Body of pancreas (tissue), 4 donors: ENCODE results near the gene REV1. TPM values are rescaled to one million over a fixed set of nuclear protein-coding genes. Genes with fewer than 3 reads are reported as not detected.

ENCODE experiments used
- ATAC-seq: fragments of 150-250 bp; one replicate; pipeline ENCODE4 v1.9.1; 2016
- DNase-seq, 4 donors: peaks; one replicate each; pipeline ENCODE4 v3.0.0-alpha.2; 2019
- H3K27ac ChIP-seq, 4 donors: fragments of 200-600 bp; sonication (generic); 1 replicate in 3 of 4; 2 replicates in 1 of 4; pipeline versions ENCODE4 v1.5.1 to v1.6.1; 2016 to 2019; ENCODE audit warnings: mild to moderate bottlenecking in 1 of 4, mixed read lengths in 1 of 4, moderate library complexity in 1 of 4
- H3K27me3 ChIP-seq, 2 donors: fragments of 200-600 bp; sonication (generic); one replicate each; pipeline ENCODE4 v1.6.0; 2016; ENCODE audit warnings: mild to moderate bottlenecking in 1 of 2
- H3K36me3 ChIP-seq, 2 donors: fragments of 200-600 bp; sonication (generic); replicated peaks in 1 of 2; 2 replicates each; pipeline ENCODE4 v1.5.1; 2016; ENCODE audit warnings: low read depth in 2 of 2; ENCODE audit not compliant: insufficient read depth in 1 of 2
- H3K4me1 ChIP-seq: fragments of 200-600 bp; sonication (generic); one replicate; pipeline ENCODE4 v1.6.0; 2016
- H3K4me3 ChIP-seq, 2 donors: fragments of 200-600 bp; sonication (generic); 1 replicate in 1 of 2; 2 replicates in 1 of 2; pipeline ENCODE4 v1.5.1; 2016 to 2019
- H3K9me3 ChIP-seq, 3 donors: fragments of 200-600 bp; sonication (generic); 1 replicate in 2 of 3; 2 replicates in 1 of 3; pipeline ENCODE4 v1.5.1; 2016
- POLR2A ChIP-seq, 3 donors: fragments of 450-650 bp; IDR thresholded peaks; one replicate each; pipeline ENCODE4 v1.6.1; 2016; ENCODE audit warnings: antibody characterized with exemption in 3 of 3, mild to moderate bottlenecking in 2 of 3
- WGBS, 2 donors: methylation state at CpG; one replicate each; pipeline ENCODE4 v1.1.5; 2017; 5-methylcytosine and 5-hydroxymethylcytosine counted together
- intact Hi-C: fragments of 100-400 bp; cut with DNase I; formaldehyde crosslinking; loops from one replicate; pipeline ENCODE4 v1.15.1; 2023
- total RNA-seq, 2 donors: library from RNA; depleted of rRNA; stranded (reverse); fragments of >200 nt; gene quantifications; one replicate each; pipeline ENCODE4 v1.1.0, GENCODE V29; 2016
- TF ChIP-seq, protein P1 (sequence below), 7 experiments: fragments of 450-650 bp in 4 of 7; fragments of 200-600 bp in 3 of 7; sonication (generic) in 3 of 7; IDR thresholded peaks; one replicate each; pipeline ENCODE4 v1.5.1; 2016 to 2019; ENCODE audit warnings: antibody characterized with exemption in 7 of 7

REV1 gene
- total RNA-seq, 2 donors from 2014 or later: 27.0 to 51.1 TPM

DNA sequence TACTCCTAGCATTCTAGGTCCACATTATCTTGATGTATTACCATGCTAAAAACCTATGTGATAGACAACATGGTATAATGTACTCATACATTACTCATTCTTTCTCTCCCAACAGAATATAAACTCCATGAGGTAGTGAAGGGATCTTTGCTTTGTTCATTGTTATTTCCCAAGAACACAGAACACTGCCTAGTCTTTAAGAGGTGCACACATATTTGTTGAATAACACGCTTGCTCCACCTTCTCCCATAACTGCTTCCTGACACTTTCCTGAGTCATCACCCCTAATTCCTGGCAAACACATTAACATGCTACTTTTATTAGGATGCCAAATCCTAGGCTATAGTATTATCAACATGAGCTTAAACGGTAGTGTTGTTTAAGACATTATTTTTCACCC is 41.3 kb downstream of the REV1 start:
- H3K4me3 ChIP-seq: no peak overlapping the region
- ATAC-seq: no peak
- no peaks in the 10 kb centered on the region for H3K9me3 ChIP-seq
- no peaks in the 10 kb centered on the region for H3K27me3 ChIP-seq
- H3K36me3 ChIP-seq: peaks cover 0 to 3% of the 10 kb centered on the region in 2 donors
- intact Hi-C loops: no loop called here
- no peak for DNase-seq
- no peaks in the 10 kb centered on the region for H3K4me1 ChIP-seq
- TF ChIP-seq POLR2A (IDR thresholded peaks at IDR 0.05): no peak
- TF ChIP-seq, protein P1, sequence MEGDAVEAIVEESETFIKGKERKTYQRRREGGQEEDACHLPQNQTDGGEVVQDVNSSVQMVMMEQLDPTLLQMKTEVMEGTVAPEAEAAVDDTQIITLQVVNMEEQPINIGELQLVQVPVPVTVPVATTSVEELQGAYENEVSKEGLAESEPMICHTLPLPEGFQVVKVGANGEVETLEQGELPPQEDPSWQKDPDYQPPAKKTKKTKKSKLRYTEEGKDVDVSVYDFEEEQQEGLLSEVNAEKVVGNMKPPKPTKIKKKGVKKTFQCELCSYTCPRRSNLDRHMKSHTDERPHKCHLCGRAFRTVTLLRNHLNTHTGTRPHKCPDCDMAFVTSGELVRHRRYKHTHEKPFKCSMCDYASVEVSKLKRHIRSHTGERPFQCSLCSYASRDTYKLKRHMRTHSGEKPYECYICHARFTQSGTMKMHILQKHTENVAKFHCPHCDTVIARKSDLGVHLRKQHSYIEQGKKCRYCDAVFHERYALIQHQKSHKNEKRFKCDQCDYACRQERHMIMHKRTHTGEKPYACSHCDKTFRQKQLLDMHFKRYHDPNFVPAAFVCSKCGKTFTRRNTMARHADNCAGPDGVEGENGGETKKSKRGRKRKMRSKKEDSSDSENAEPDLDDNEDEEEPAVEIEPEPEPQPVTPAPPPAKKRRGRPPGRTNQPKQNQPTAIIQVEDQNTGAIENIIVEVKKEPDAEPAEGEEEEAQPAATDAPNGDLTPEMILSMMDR (IDR thresholded peaks at IDR 0.05): no peak
- H3K27ac ChIP-seq: no peak overlapping the region
- 75 to 83% methylated on average over 2 of the region's 2 CpGs for WGBS, 2 donors

DNA sequence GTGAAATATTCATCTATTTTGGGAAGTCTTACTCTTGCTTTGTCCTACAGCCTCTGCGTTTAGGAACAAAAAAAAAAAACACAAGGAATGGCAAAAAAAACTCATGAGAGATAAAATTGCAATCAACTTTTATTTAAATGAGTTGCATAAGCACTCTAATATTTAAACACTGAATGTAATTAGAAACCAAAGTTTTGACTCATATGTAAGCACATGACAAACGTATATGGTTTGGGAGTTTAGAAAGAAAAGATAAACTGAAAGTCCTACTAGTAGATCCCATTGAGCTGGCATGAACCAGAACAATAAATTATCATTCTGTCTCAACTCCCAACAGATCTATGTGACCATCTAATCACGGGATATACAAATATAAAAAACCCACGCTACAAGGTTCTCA is 44.8 kb downstream of the REV1 start:
- Histone ChIP-seq H3K4me3 (no peak overlapping the region), H3K27me3 (no peaks in the 10 kb centered on the region), H3K9me3 (no peaks in the 10 kb centered on the region), H3K36me3 (peaks cover 0 to 7% of the 10 kb centered on the region in 2 donors), H3K4me1 (no peaks in the 10 kb centered on the region), H3K27ac (no peak overlapping the region)
- no peak for ATAC-seq
- no peak for DNase-seq
- intact Hi-C loops: no loop called here
- WGBS, 2 donors: 57 to 60% methylated on average over 4 of the region's 4 CpGs
- TF ChIP-seq, protein P1 (IDR thresholded peaks at IDR 0.05): no peak
- no peak for TF ChIP-seq POLR2A (IDR thresholded peaks at IDR 0.05)

DNA sequence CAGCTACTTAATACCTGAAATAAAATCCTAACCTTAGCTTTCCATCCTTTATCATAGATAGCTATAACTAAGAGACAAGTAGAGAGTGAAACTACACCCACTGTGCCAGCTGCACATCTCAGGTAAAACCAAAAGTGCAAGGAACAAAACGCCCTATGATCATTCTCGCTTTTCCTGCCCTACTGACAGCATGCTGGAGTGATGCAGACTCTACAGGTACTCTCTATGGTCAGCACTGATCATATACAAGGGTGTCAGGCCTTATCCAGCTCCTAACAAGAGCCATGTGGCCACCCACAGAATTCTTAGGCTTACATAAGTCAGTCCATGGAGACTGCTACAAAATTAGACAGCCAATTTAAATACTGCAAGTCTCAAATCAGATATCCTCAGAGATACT is 45.6 kb downstream of the REV1 start:
- Histone ChIP-seq H3K9me3 (no peaks in the 10 kb centered on the region), H3K4me3 (no peak overlapping the region), H3K36me3 (peaks cover 0 to 8% of the 10 kb centered on the region in 2 donors), H3K27ac (no peak overlapping the region), H3K27me3 (no peaks in the 10 kb centered on the region), H3K4me1 (no peaks in the 10 kb centered on the region)
- DNase-seq: no peak
- ATAC-seq: no peak
- no peak for TF ChIP-seq POLR2A (IDR thresholded peaks at IDR 0.05)
- TF ChIP-seq, protein P1 (IDR thresholded peaks at IDR 0.05): no peak
- intact Hi-C loops: no loop called here
- 72 to 91% methylated on average over 2 of the region's 2 CpGs for WGBS, 2 donors

DNA sequence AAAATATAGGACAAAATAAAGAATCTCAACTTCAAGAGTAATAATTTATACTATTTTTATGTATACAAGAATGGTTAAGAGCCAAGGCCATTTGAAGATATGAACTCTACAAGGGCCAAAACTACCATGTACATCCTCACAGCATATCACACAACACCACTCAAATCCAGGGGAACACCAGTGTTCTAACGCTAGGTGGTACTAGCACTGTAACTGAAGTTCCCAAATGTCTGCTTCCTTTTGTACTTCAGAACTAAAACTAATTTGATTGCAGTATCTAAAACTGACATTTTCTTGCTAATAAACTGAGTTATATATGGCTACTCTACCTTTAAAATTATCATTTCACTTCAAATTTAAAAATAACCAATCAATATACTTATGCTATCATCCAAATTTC is 47.0 kb downstream of the REV1 start:
- Histone ChIP-seq H3K4me1 (no peaks in the 10 kb centered on the region), H3K27ac (no peak overlapping the region), H3K4me3 (no peak overlapping the region), H3K36me3 (peaks cover 0 to 12% of the 10 kb centered on the region in 2 donors), H3K9me3 (no peaks in the 10 kb centered on the region), H3K27me3 (no peaks in the 10 kb centered on the region)
- ATAC-seq (no peak), DNase-seq (no peak)
- TF ChIP-seq, protein P1 (IDR thresholded peaks at IDR 0.05): peak in 3 of 7 experiments; percentile 20 to 34 (median 28)
- no peak for TF ChIP-seq POLR2A (IDR thresholded peaks at IDR 0.05)
- WGBS, 2 donors: 61 to 75% methylated on average over 1 of the region's 1 CpG
- intact Hi-C loops: no loop called here

DNA sequence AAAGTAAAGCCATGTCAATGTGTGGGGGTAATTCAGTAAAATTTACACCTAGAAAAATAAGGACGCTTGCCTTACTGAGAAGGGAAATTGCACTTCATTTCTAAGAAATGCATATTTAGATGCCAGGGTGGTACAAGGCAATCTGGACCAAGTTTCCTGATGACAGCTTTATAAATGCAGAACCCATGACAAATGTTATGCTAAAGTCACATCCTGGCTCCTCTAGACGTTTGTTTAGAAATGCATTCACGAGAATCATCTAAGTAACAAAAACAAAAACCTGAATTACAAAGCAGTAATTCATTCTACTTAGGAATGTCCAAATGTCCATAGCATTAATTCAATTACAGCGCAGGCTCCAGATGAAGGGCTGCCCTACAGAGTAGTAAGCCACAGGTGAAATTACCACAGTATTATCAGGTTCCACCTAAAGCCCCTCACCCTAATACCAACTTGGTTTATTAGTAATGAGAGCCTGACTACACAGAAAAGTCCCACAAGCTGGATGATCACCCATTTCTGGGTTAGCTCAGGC is 49.8 kb downstream of the REV1 start:
- no peak overlapping the region for H3K4me3 ChIP-seq
- H3K9me3 ChIP-seq: no peaks in the 10 kb centered on the region
- WGBS, 2 donors: 80 to 82% methylated on average over 4 of the region's 4 CpGs
- no peak for TF ChIP-seq POLR2A (IDR thresholded peaks at IDR 0.05)
- no peaks in the 10 kb centered on the region for H3K27me3 ChIP-seq
- no peak for ATAC-seq
- DNase-seq: no peak
- intact Hi-C loops: no loop called here
- peaks cover 0 to 12% of the 10 kb centered on the region in 2 donors for H3K36me3 ChIP-seq
- H3K4me1 ChIP-seq: no peaks in the 10 kb centered on the region
- H3K27ac ChIP-seq: no peak overlapping the region
